ENCODE measurements around the gene IL26.

- TF ChIP-seq CTCF (IDR thresholded peaks at IDR 0.05) (no peak), POLR2A (IDR thresholded peaks at IDR 0.05) (no peak)
Observed at GRCh38 chr12:68237078-68237477, 11.5 kb upstream of the IL26 start.
